Measurements from ENCODE around the gene BIRC5.

DNA sequence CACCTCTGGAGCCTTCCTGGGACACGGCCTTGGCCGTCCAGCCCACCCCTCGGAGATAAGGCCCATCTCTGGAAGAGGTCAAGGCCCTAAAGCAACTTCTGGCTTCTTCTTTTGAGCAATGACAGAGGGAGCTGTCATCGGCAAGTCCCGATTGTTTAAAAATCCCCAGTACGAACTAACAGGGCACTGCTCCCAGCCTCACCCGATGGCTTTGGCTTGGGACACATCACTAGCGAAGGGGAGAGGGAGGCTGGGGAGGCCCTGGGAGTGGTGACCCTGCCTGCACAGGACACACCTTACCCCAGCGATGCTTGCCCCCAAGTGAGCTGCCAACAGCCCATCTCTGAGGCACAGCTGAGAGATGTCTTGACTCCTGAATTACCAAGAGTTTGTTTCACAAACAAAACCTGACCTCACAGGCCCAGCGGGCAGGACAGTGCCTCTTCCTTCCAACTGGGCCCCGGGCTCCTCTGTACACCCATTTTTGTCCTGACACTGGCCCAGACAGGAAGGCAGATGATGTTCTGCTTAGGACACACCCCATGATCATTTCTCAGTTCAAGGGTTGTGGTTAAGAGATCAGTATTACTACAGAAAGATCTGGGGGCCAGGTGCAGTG is 40.8 kb upstream of the BIRC5 start:
- TF ChIP-seq, protein P1, sequence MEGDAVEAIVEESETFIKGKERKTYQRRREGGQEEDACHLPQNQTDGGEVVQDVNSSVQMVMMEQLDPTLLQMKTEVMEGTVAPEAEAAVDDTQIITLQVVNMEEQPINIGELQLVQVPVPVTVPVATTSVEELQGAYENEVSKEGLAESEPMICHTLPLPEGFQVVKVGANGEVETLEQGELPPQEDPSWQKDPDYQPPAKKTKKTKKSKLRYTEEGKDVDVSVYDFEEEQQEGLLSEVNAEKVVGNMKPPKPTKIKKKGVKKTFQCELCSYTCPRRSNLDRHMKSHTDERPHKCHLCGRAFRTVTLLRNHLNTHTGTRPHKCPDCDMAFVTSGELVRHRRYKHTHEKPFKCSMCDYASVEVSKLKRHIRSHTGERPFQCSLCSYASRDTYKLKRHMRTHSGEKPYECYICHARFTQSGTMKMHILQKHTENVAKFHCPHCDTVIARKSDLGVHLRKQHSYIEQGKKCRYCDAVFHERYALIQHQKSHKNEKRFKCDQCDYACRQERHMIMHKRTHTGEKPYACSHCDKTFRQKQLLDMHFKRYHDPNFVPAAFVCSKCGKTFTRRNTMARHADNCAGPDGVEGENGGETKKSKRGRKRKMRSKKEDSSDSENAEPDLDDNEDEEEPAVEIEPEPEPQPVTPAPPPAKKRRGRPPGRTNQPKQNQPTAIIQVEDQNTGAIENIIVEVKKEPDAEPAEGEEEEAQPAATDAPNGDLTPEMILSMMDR (IDR thresholded peaks at IDR 0.05), result no peak
- TF ChIP-seq POLR2A (IDR thresholded peaks at IDR 0.05), result no peak
